ENCODE data around the gene FIGNL2. TPM values are rescaled to one million over a fixed set of nuclear protein-coding genes. Genes with fewer than 3 reads are reported as not detected.

FIGNL2 gene
- total RNA-seq, 1 donor from 2014 or later, result 6.7 TPM

- H3K27ac ChIP-seq (ENCODE audit: low read depth, low read length), result no peak overlapping the region
- H3K4me3 Mint-ChIP-seq (ENCODE audit: unreplicated experiment), result no peak overlapping the region
- no peaks in the 10 kb centered on the region for H3K9me3 Mint-ChIP-seq (ENCODE audit: unreplicated experiment)
- H3K9me3 ChIP-seq (ENCODE audit: insufficient read depth, low read depth, low read length), result no peaks in the 10 kb centered on the region
- H3K27me3 Mint-ChIP-seq (ENCODE audit: low read depth, unreplicated experiment), result peaks cover 57% of the 10 kb centered on the region
- FAIRE-seq, result no peak
- no peak for DNase-seq (ENCODE audit: low read depth)
- no peaks in the 10 kb centered on the region for H3K36me3 Mint-ChIP-seq (ENCODE audit: low read depth, unreplicated experiment)
- H3K79me2 ChIP-seq (ENCODE audit: insufficient read depth, low read length), result no peaks in the 10 kb centered on the region
- H2AFZ ChIP-seq (ENCODE audit: low read depth, low read length), result no peak overlapping the region
- no peak for TF ChIP-seq EZH2 (IDR thresholded peaks at IDR 0.05; ENCODE audit: insufficient read depth, low read length)
- no peak for TF ChIP-seq CTCF (IDR thresholded peaks at IDR 0.05; ENCODE audit: insufficient read depth, low read depth, low read length)
- H3K4me1 ChIP-seq (ENCODE audit: insufficient read depth, low read length), result peaks cover 15% of the 10 kb centered on the region
- H3K36me3 ChIP-seq (ENCODE audit: insufficient read depth, low read length), result no peaks in the 10 kb centered on the region
- H3K27me3 ChIP-seq (ENCODE audit: insufficient read depth, low read length), result peaks cover 4% of the 10 kb centered on the region
- no peak overlapping the region for H3K9ac ChIP-seq (ENCODE audit: low read length)
- H4K20me1 ChIP-seq (ENCODE audit: insufficient read depth, low read length), result no peaks in the 10 kb centered on the region
- H3K27ac Mint-ChIP-seq (ENCODE audit: unreplicated experiment), result no peak overlapping the region
- H3K4me1 Mint-ChIP-seq (ENCODE audit: low read depth, unreplicated experiment), result peaks cover 10% of the 10 kb centered on the region
- H3K4me2 ChIP-seq (ENCODE audit: low read length), result no peak overlapping the region
- no peak overlapping the region for H3K4me3 ChIP-seq (ENCODE audit: insufficient read depth, low read depth, low read length)
Observed at GRCh38 chr12:51871126-51871525, 22.6 kb upstream of the FIGNL2 start.

- peaks cover 15% of the 10 kb centered on the region for H3K4me1 ChIP-seq (ENCODE audit: insufficient read depth, low read length)
- no peak overlapping the region for H2AFZ ChIP-seq (ENCODE audit: low read depth, low read length)
- H3K79me2 ChIP-seq (ENCODE audit: insufficient read depth, low read length), result no peaks in the 10 kb centered on the region
- TF ChIP-seq EZH2 (IDR thresholded peaks at IDR 0.05; ENCODE audit: insufficient read depth, low read length) (no peak), CTCF (IDR thresholded peaks at IDR 0.05; ENCODE audit: insufficient read depth, low read depth, low read length) (no peak)
- H3K9me3 ChIP-seq (ENCODE audit: insufficient read depth, low read depth, low read length), result no peaks in the 10 kb centered on the region
- Mint-ChIP-seq H3K9me3 (ENCODE audit: unreplicated experiment) (no peaks in the 10 kb centered on the region), H3K27me3 (ENCODE audit: low read depth, unreplicated experiment) (peaks cover 56% of the 10 kb centered on the region), H3K36me3 (ENCODE audit: low read depth, unreplicated experiment) (no peaks in the 10 kb centered on the region), H3K4me1 (ENCODE audit: low read depth, unreplicated experiment) (peaks cover 10% of the 10 kb centered on the region), H3K4me3 (ENCODE audit: unreplicated experiment) (peak overlapping the region; percentile 8), H3K27ac (ENCODE audit: unreplicated experiment) (no peak overlapping the region)
- FAIRE-seq (no peak), DNase-seq (ENCODE audit: low read depth) (no peak)
- H3K9ac ChIP-seq (ENCODE audit: low read length), result no peak overlapping the region
- H3K36me3 ChIP-seq (ENCODE audit: insufficient read depth, low read length), result no peaks in the 10 kb centered on the region
- H4K20me1 ChIP-seq (ENCODE audit: insufficient read depth, low read length), result no peaks in the 10 kb centered on the region
- no peak overlapping the region for H3K4me3 ChIP-seq (ENCODE audit: insufficient read depth, low read depth, low read length)
- peaks cover 4% of the 10 kb centered on the region for H3K27me3 ChIP-seq (ENCODE audit: insufficient read depth, low read length)
- H3K27ac ChIP-seq (ENCODE audit: low read depth, low read length), result no peak overlapping the region
- H3K4me2 ChIP-seq (ENCODE audit: low read length), result no peak overlapping the region
Observed at GRCh38 chr12:51870504-51870903, 22.0 kb upstream of the FIGNL2 start.

- FAIRE-seq (no peak), DNase-seq (ENCODE audit: low read depth) (no peak)
- Mint-ChIP-seq H3K36me3 (ENCODE audit: low read depth, unreplicated experiment) (no peaks in the 10 kb centered on the region), H3K4me1 (ENCODE audit: low read depth, unreplicated experiment) (peaks cover 13% of the 10 kb centered on the region), H3K27ac (ENCODE audit: unreplicated experiment) (no peak overlapping the region), H3K9me3 (ENCODE audit: unreplicated experiment) (no peaks in the 10 kb centered on the region), H3K27me3 (ENCODE audit: low read depth, unreplicated experiment) (peaks cover 52% of the 10 kb centered on the region), H3K4me3 (ENCODE audit: unreplicated experiment) (peak overlapping the region; percentile 8)
- no peaks in the 10 kb centered on the region for H3K79me2 ChIP-seq (ENCODE audit: insufficient read depth, low read length)
- H3K9me3 ChIP-seq (ENCODE audit: insufficient read depth, low read depth, low read length), result no peaks in the 10 kb centered on the region
- no peak overlapping the region for H3K4me3 ChIP-seq (ENCODE audit: insufficient read depth, low read depth, low read length)
- no peaks in the 10 kb centered on the region for H3K36me3 ChIP-seq (ENCODE audit: insufficient read depth, low read length)
- peak overlapping the region; percentile 96 for H3K4me2 ChIP-seq (ENCODE audit: low read length)
- H3K27me3 ChIP-seq (ENCODE audit: insufficient read depth, low read length), result peaks cover 4% of the 10 kb centered on the region
- no peak overlapping the region for H2AFZ ChIP-seq (ENCODE audit: low read depth, low read length)
- no peak for TF ChIP-seq CTCF (IDR thresholded peaks at IDR 0.05; ENCODE audit: insufficient read depth, low read depth, low read length)
- no peak for TF ChIP-seq EZH2 (IDR thresholded peaks at IDR 0.05; ENCODE audit: insufficient read depth, low read length)
- H4K20me1 ChIP-seq (ENCODE audit: insufficient read depth, low read length), result no peaks in the 10 kb centered on the region
- H3K27ac ChIP-seq (ENCODE audit: low read depth, low read length), result no peak overlapping the region
- peaks cover 16% of the 10 kb centered on the region for H3K4me1 ChIP-seq (ENCODE audit: insufficient read depth, low read length)
- no peak overlapping the region for H3K9ac ChIP-seq (ENCODE audit: low read length)
Observed at GRCh38 chr12:51869931-51870330, 21.4 kb upstream of the FIGNL2 start.
